NCI-H2081 treated with DMSO at 0.1 percent for 48 hours (cell line): ENCODE measurements around the gene CABP7.

Source experiments
- DNase-seq: peaks from one replicate; lab custom pipeline; 2025; lab: John Stamatoyannopoulos, UW

Gene CABP7

GRCh38 chr22:29773233-29773632 lies 53.4 kb downstream of the CABP7 start:
- DNase-seq = no peak

GRCh38 chr22:29780220-29780619 lies 60.4 kb downstream of the CABP7 start:
- no peak for DNase-seq

GRCh38 chr22:29780748-29781676 lies 61.2 kb downstream of the CABP7 start:
- DNase-seq = no peak
